ENCODE measurements around the gene GULP1.

GULP1 gene

DNA sequence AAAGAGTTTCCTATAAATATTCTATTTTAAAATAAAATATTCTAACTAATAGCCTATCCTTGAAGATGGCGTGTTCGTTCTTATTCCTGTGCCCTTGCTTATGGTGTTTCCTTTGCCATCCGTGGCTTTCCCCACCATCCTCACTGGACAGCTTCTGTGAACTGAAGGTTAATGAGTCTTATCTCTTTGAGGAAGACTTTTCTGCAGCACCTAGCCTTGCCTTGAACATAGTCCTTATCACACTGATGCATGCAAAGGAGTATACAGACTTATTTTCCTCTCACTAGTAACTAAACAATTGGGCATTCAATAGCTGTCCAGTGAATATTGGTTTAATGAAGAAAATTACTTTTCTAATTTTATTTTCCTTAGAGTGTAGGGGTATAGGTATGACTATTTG is 88.1 kb downstream of the GULP1 start:
- CTCF ChIA-PET: interaction anchor here (1.1 kb wide), 1 partner anchor 10 kb away, joined by 9 read pairs; no protein-coding TSS in a partner anchor
- no peaks in the 10 kb centered on the region; the same call in 1 of the 2 replicates for H3K9me3 ChIP-seq (ENCODE audit: control insufficient read depth, insufficient read depth, low read depth, low read length)
- no peak overlapping the region for H3K27ac ChIP-seq (ENCODE audit: extremely low read depth, low read depth, low read length)
- no peaks in the 10 kb centered on the region for H3K36me3 ChIP-seq (ENCODE audit: control insufficient read depth in 2 of 2, insufficient read depth in 1 of 2, low read length in 2 of 2)
- H3K4me1 ChIP-seq (ENCODE audit: control insufficient read depth, insufficient read depth, low read length): no peaks in the 10 kb centered on the region
- POLR2A ChIA-PET: no interaction called here
- TF ChIP-seq ZNF416 (tag by site-specific recombination; IDR thresholded peaks at IDR 0.05) (no peak), ZNF18 (tag by site-specific recombination; IDR thresholded peaks at IDR 0.05) (no peak), ZNF701 (tag by site-specific recombination; IDR thresholded peaks at IDR 0.05) (no peak), ZNF426 (tag by site-specific recombination; IDR thresholded peaks at IDR 0.05) (no peak)
- H3K4me3 ChIP-seq (ENCODE audit: low read depth, low read length): no peak overlapping the region

GRCh38 chr2:188380280-188380679 is 88.6 kb downstream of the GULP1 start:
- H3K4me3 ChIP-seq (ENCODE audit: low read depth, low read length): no peak overlapping the region
- CTCF ChIA-PET: interaction anchor here (0.6 to 1.1 kb wide), 2 partner anchors 11 to 633 kb away, joined by 3 to 9 read pairs; no protein-coding TSS in a partner anchor
- H3K27ac ChIP-seq (ENCODE audit: extremely low read depth, low read depth, low read length): no peak overlapping the region
- H3K9me3 ChIP-seq (ENCODE audit: control insufficient read depth, insufficient read depth, low read depth, low read length): no peaks in the 10 kb centered on the region; the same call in 1 of the 2 replicates
- no peaks in the 10 kb centered on the region for H3K36me3 ChIP-seq (ENCODE audit: control insufficient read depth in 2 of 2, insufficient read depth in 1 of 2, low read length in 2 of 2)
- POLR2A ChIA-PET: no interaction called here
- TF ChIP-seq ZXDB (tag by site-specific recombination; IDR thresholded peaks at IDR 0.05) (no peak), SP7 (tag by site-specific recombination; IDR thresholded peaks at IDR 0.05) (no peak), ZNF133 (tag by site-specific recombination; IDR thresholded peaks at IDR 0.05) (no peak)
- H3K4me1 ChIP-seq (ENCODE audit: control insufficient read depth, insufficient read depth, low read length): no peaks in the 10 kb centered on the region

DNA sequence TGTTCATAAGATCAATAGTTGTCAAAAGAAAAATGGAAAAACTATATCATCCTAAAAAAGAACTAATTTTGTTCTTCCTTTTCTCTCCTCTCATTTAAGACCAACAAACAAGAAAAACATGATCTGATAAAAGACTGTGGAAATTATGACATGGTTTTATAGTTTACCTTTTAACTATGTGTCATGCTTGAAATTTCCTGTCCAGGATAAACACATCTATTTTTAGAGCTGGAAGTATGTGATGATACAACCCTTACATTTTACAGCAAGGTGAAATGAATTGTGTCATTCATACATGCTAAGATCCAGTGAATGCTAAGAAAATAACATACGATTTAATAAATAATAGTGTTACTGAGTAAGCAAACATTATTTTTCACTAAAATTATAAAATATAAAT is 89.9 kb downstream of the GULP1 start:
- ChIA-PET POLR2A (no interaction called here), CTCF (interaction anchor here (0.6 kb wide), 1 partner anchor 143 kb away, joined by 3 read pairs; no protein-coding TSS in a partner anchor)
- TF ChIP-seq, protein P1, sequence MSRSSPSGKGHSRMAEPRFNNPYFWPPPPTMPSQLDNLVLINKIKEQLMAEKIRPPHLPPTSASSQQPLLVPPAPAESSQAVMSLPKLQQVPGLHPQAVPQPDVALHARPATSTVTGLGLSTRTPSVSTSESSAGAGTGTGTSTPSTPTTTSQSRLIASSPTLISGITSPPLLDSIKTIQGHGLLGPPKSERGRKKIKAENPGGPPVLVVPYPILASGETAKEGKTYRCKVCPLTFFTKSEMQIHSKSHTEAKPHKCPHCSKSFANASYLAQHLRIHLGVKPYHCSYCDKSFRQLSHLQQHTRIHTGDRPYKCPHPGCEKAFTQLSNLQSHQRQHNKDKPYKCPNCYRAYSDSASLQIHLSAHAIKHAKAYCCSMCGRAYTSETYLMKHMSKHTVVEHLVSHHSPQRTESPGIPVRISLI (tag by site-specific recombination; IDR thresholded peaks at IDR 0.05): no peak
- no peak for TF ChIP-seq ZFP41 (tag by site-specific recombination; IDR thresholded peaks at IDR 0.05; ENCODE audit: borderline replicate concordance)
- TF ChIP-seq HOXD13 (CRISPR knock-in tag; IDR thresholded peaks at IDR 0.05; ENCODE audit: borderline replicate concordance): no peak
- no peak for TF ChIP-seq ZNF114 (tag by site-specific recombination; IDR thresholded peaks at IDR 0.05)
- TF ChIP-seq ZNF423 (tag by site-specific recombination; IDR thresholded peaks at IDR 0.05): no peak
- no peak for TF ChIP-seq ZNF394 (tag by site-specific recombination; IDR thresholded peaks at IDR 0.05; ENCODE audit: borderline replicate concordance)
- no peak for TF ChIP-seq ZNF548 (tag by site-specific recombination; IDR thresholded peaks at IDR 0.05)
- H3K27ac ChIP-seq (ENCODE audit: extremely low read depth, low read depth, low read length): no peak overlapping the region
- no peaks in the 10 kb centered on the region; the same call in 1 of the 2 replicates for H3K9me3 ChIP-seq (ENCODE audit: control insufficient read depth, insufficient read depth, low read depth, low read length)
- H3K36me3 ChIP-seq (ENCODE audit: control insufficient read depth in 2 of 2, insufficient read depth in 1 of 2, low read length in 2 of 2): peaks cover 3 to 5% of the 10 kb centered on the region in 2 experiments; a peak in 1 of 3 replicates
- no peaks in the 10 kb centered on the region for H3K4me1 ChIP-seq (ENCODE audit: control insufficient read depth, insufficient read depth, low read length)
- no peak overlapping the region for H3K4me3 ChIP-seq (ENCODE audit: low read depth, low read length)

DNA sequence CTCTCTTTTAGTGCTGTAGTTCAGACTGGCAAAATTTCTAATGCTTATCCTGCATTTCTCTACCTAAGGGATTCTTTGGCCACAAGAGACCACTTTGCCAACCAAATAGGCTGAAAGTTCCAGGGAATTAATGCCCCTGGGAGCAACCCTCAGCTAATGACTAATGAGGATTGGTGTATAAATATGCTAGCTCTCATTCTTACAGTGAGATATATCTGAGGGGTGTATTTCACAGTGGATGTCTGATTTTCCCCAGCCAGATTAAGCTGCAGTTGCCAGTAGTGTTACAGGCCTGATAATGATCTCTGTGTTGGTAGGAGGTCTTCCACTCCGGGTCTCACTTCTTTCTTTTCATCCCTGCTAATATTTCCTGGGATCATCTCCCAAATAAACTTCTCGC is 90.4 kb downstream of the GULP1 start:
- no peaks in the 10 kb centered on the region; the same call in 1 of the 2 replicates for H3K9me3 ChIP-seq (ENCODE audit: control insufficient read depth, insufficient read depth, low read depth, low read length)
- H3K36me3 ChIP-seq (ENCODE audit: control insufficient read depth in 2 of 2, insufficient read depth in 1 of 2, low read length in 2 of 2): peaks cover 3 to 5% of the 10 kb centered on the region in 2 experiments; a peak in 1 of 3 replicates
- no peak overlapping the region for H3K27ac ChIP-seq (ENCODE audit: extremely low read depth, low read depth, low read length)
- ChIA-PET CTCF (interaction anchor here (0.6 to 0.7 kb wide), 2 partner anchors 143 to 1688 kb away, joined by 3 read pairs; no protein-coding TSS in a partner anchor), POLR2A (no interaction called here)
- H3K4me1 ChIP-seq (ENCODE audit: control insufficient read depth, insufficient read depth, low read length): no peaks in the 10 kb centered on the region
- no peak overlapping the region for H3K4me3 ChIP-seq (ENCODE audit: low read depth, low read length)
- TF ChIP-seq ZNF518A (tag by site-specific recombination; conservative IDR thresholded peaks at IDR 0.05; ENCODE audit: low read depth) (no peak), KLF7 (tag by site-specific recombination; IDR thresholded peaks at IDR 0.05; ENCODE audit: borderline replicate concordance) (no peak), ZNF239 (tag by site-specific recombination; IDR thresholded peaks at IDR 0.05) (no peak), ZNF354C (tag by site-specific recombination; IDR thresholded peaks at IDR 0.05; ENCODE audit: borderline replicate concordance, low read depth) (no peak), HOXA7 (CRISPR knock-in tag; IDR thresholded peaks at IDR 0.05; ENCODE audit: borderline replicate concordance) (no peak)

All from HEK293 (cell line).